ENCODE data around the gene STAT5B. TPM values are rescaled to one million over a fixed set of nuclear protein-coding genes. Genes with fewer than 3 reads are reported as not detected.

STAT5B gene
- total and polyA plus RNA-seq, 9 of the 15 experiments (the other 6 are each of a cell fraction or from before 2014, with no cell fraction given): 20.8 to 176 (median 92.4) TPM

DNA sequence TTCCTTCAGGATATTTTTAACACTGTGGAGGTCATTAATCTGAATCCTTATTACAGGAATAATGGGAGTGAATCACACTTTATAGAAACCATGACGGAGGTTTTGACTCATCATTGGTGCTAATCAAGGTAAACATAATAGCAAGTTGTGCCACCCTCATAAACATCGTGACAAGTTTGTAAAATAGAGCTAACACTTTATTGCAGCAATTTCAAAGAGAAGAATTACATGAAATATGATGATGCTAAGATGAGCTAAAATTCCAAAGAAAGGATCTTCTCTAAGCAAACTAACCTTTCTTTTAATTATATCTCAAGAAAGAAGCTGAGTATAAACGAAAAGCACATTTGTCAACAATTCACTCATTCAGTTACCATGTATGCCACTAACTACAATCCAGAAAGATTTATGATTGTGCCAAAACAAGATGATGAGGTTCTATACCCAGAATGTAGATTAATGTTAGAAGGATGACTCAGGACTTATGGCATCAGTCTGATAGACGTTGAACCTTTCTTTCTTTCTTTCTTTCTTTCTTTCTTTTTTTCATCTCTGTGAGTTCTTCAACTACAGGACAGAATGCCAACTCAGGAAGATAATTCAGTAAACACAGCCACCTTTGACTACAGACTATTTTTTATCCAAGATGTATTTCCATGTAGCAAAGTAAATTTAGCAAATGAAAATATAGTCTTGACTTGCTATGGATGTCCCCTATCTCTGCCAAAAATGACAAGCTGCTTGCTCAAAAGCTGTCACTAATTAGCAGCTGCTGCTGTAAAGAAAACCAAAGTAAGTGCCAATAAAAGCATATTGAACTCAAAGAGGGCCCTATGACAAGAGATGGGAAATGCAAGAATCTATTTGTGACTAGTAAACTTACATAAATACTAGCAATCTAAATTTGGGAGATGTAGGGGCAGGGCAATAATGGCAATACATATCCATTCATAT lies 23.3 kb downstream of the STAT5B start (continued):
- TF ChIP-seq, protein P1, sequence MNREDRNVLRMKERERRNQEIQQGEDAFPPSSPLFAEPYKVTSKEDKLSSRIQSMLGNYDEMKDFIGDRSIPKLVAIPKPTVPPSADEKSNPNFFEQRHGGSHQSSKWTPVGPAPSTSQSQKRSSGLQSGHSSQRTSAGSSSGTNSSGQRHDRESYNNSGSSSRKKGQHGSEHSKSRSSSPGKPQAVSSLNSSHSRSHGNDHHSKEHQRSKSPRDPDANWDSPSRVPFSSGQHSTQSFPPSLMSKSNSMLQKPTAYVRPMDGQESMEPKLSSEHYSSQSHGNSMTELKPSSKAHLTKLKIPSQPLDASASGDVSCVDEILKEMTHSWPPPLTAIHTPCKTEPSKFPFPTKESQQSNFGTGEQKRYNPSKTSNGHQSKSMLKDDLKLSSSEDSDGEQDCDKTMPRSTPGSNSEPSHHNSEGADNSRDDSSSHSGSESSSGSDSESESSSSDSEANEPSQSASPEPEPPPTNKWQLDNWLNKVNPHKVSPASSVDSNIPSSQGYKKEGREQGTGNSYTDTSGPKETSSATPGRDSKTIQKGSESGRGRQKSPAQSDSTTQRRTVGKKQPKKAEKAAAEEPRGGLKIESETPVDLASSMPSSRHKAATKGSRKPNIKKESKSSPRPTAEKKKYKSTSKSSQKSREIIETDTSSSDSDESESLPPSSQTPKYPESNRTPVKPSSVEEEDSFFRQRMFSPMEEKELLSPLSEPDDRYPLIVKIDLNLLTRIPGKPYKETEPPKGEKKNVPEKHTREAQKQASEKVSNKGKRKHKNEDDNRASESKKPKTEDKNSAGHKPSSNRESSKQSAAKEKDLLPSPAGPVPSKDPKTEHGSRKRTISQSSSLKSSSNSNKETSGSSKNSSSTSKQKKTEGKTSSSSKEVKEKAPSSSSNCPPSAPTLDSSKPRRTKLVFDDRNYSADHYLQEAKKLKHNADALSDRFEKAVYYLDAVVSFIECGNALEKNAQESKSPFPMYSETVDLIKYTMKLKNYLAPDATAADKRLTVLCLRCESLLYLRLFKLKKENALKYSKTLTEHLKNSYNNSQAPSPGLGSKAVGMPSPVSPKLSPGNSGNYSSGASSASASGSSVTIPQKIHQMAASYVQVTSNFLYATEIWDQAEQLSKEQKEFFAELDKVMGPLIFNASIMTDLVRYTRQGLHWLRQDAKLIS (CRISPR knock-in tag; IDR thresholded peaks at IDR 0.05): no peak
- TF ChIP-seq, protein P2, sequence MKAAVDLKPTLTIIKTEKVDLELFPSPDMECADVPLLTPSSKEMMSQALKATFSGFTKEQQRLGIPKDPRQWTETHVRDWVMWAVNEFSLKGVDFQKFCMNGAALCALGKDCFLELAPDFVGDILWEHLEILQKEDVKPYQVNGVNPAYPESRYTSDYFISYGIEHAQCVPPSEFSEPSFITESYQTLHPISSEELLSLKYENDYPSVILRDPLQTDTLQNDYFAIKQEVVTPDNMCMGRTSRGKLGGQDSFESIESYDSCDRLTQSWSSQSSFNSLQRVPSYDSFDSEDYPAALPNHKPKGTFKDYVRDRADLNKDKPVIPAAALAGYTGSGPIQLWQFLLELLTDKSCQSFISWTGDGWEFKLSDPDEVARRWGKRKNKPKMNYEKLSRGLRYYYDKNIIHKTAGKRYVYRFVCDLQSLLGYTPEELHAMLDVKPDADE (conservative IDR thresholded peaks at IDR 0.05; ENCODE audit: control insufficient read depth, low read depth, low read length): no peak
- TF ChIP-seq ZNF324 (CRISPR knock-in tag; IDR thresholded peaks at IDR 0.05) (no peak), NCOA6 (IDR thresholded peaks at IDR 0.05) (no peak), TEAD4 (IDR thresholded peaks at IDR 0.05; ENCODE audit: low read length) (no peak), TEAD4 (CRISPR knock-in tag; IDR thresholded peaks at IDR 0.05; ENCODE audit: borderline replicate concordance) (no peak), PRMT5 (CRISPR knock-in tag; IDR thresholded peaks at IDR 0.05) (no peak), STAT5A (IDR thresholded peaks at IDR 0.05; ENCODE audit: borderline replicate concordance, low read length) (no peak), SOX6 (IDR thresholded peaks at IDR 0.05) (no peak), ZNF431 (CRISPR knock-in tag; IDR thresholded peaks at IDR 0.05) (no peak), ZNF232 (CRISPR knock-in tag; IDR thresholded peaks at IDR 0.05) (no peak), WHSC1 (IDR thresholded peaks at IDR 0.05; ENCODE audit: low read length) (no peak), TAF7 (tag; IDR thresholded peaks at IDR 0.05) (no peak), TOE1 (IDR thresholded peaks at IDR 0.05; ENCODE audit: borderline replicate concordance) (no peak), TOE1 (CRISPR knock-in tag; IDR thresholded peaks at IDR 0.05; ENCODE audit: borderline replicate concordance, low read depth) (no peak)
- TF ChIP-seq, protein P3, sequence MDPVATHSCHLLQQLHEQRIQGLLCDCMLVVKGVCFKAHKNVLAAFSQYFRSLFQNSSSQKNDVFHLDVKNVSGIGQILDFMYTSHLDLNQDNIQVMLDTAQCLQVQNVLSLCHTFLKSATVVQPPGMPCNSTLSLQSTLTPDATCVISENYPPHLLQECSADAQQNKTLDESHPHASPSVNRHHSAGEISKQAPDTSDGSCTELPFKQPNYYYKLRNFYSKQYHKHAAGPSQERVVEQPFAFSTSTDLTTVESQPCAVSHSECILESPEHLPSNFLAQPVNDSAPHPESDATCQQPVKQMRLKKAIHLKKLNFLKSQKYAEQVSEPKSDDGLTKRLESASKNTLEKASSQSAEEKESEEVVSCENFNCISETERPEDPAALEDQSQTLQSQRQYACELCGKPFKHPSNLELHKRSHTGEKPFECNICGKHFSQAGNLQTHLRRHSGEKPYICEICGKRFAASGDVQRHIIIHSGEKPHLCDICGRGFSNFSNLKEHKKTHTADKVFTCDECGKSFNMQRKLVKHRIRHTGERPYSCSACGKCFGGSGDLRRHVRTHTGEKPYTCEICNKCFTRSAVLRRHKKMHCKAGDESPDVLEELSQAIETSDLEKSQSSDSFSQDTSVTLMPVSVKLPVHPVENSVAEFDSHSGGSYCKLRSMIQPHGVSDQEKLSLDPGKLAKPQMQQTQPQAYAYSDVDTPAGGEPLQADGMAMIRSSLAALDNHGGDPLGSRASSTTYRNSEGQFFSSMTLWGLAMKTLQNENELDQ (CRISPR knock-in tag; IDR thresholded peaks at IDR 0.05; ENCODE audit: borderline replicate concordance): no peak
- TF ChIP-seq, protein P4, sequence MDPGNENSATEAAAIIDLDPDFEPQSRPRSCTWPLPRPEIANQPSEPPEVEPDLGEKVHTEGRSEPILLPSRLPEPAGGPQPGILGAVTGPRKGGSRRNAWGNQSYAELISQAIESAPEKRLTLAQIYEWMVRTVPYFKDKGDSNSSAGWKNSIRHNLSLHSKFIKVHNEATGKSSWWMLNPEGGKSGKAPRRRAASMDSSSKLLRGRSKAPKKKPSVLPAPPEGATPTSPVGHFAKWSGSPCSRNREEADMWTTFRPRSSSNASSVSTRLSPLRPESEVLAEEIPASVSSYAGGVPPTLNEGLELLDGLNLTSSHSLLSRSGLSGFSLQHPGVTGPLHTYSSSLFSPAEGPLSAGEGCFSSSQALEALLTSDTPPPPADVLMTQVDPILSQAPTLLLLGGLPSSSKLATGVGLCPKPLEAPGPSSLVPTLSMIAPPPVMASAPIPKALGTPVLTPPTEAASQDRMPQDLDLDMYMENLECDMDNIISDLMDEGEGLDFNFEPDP (CRISPR knock-in tag; IDR thresholded peaks at IDR 0.05): no peak
- TF ChIP-seq, protein P5, sequence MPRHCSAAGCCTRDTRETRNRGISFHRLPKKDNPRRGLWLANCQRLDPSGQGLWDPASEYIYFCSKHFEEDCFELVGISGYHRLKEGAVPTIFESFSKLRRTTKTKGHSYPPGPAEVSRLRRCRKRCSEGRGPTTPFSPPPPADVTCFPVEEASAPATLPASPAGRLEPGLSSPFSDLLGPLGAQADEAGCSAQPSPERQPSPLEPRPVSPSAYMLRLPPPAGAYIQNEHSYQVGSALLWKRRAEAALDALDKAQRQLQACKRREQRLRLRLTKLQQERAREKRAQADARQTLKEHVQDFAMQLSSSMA (CRISPR knock-in tag; IDR thresholded peaks at IDR 0.05): no peak

All from K562 (cell line).